ENCODE data around the gene MOGAT3. TPM values are rescaled to one million over a fixed set of nuclear protein-coding genes. Genes with fewer than 3 reads are reported as not detected.
A peak's percentile ranks its signal among the peaks of the same experiment; 100 is the strongest.

The MOGAT3 gene
- total and polyA plus RNA-seq, 9 of the 15 experiments (the other 6 are each of a cell fraction or from before 2014, with no cell fraction given), result 0.07 to 0.17 (median 0.13) TPM; not detected in 6

DNA sequence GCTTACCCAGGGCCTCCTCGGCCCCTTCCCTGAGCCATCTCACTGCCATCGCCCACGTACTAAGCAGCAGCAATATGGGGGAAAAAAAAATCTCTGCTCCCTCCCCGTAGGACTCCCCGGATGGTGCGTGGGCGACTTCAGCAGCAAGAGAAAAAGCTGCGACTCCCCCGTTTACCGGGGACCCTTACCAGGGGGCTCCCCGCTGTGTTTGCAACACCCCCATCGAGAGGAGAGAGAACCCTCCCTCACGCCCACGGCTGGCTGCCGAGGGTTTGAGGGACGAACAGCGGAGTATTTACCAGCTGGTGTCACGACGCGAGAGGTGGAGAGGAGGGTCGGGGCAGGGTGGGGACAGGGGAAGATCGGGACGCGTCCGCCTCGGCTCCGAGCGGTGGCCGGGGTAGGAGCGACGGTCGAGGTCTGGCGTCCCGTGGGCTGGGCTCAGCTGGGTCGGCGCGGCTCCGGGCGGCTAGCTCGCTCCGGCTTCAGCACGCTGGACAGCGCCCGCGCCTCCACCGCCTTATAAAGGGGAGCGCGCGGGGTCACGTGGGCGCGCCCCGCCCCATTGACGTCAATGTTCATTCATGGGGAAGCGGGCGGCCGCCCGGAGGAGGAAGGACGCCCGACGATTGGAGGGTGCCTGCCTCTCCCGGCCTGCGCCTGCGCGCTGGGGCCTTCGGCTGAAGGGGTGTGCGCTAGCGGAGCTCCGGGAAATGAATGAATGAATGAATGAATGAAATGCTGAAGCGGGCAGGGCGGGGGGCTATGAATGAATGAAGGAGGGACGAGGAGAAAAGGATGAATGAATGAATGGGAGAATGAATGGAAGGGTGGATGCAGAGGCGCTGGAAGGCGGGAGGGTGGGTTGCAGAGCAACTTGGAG, 35.5 kb downstream of the MOGAT3 start, which contains the start of gene VGF (continued):
- no peak for TF ChIP-seq MTA1 (IDR thresholded peaks at IDR 0.05; ENCODE audit: borderline replicate concordance)
- TF ChIP-seq THAP12 (CRISPR knock-in tag; IDR thresholded peaks at IDR 0.05), result no peak
- peak; percentile 49; the same call in 1 of the 2 replicates for TF ChIP-seq ZNF175 (CRISPR knock-in tag; IDR thresholded peaks at IDR 0.05; ENCODE audit: low read depth)
- peak; percentile 98 for TF ChIP-seq ZNF232 (CRISPR knock-in tag; IDR thresholded peaks at IDR 0.05)
- TF ChIP-seq FOXA1 (IDR thresholded peaks at IDR 0.05; ENCODE audit: borderline replicate concordance), result no peak
- peak; percentile 79 for TF ChIP-seq SAP30 (IDR thresholded peaks at IDR 0.05; ENCODE audit: borderline replicate concordance, insufficient read depth, low read depth, low read length, poor library complexity, severe bottlenecking)
- TF ChIP-seq ZNF146 (CRISPR knock-in tag; IDR thresholded peaks at IDR 0.05; ENCODE audit: unreplicated experiment), result peak; percentile 43
- TF ChIP-seq RFX7 (CRISPR knock-in tag; IDR thresholded peaks at IDR 0.05), result no peak
- no peak for TF ChIP-seq ZNF184 (CRISPR knock-in tag; IDR thresholded peaks at IDR 0.05)
- TF ChIP-seq ZBTB12 (CRISPR knock-in tag; IDR thresholded peaks at IDR 0.05), result peak; percentile 73
- peak; percentile 53; the same call in 1 of the 2 replicates for TF ChIP-seq ELF1 (tag; IDR thresholded peaks at IDR 0.05)
- TF ChIP-seq HINFP (tag; conservative IDR thresholded peaks at IDR 0.05; ENCODE audit: low read depth), result no peak
- TF ChIP-seq CC2D1A (IDR thresholded peaks at IDR 0.05), result no peak
- TF ChIP-seq RBFOX2 (IDR thresholded peaks at IDR 0.05; ENCODE audit: low read depth, low read length), result peak; percentile 50
- peak; percentile 80 for TF ChIP-seq EGR1 (conservative IDR thresholded peaks at IDR 0.05)
- TF ChIP-seq KDM4B (IDR thresholded peaks at IDR 0.05; ENCODE audit: borderline replicate concordance in 2 of 2, low read depth in 1 of 2), result 0 out of 4 replicates have a peak, but pooled peaks of 1 of the 2 experiments have one; percentile 55
- TF ChIP-seq POLR2G (IDR thresholded peaks at IDR 0.05; ENCODE audit: low read depth, low read length), result peak; percentile 47; the same call in 1 of the 2 replicates
- TF ChIP-seq BCOR (IDR thresholded peaks at IDR 0.05), result peak; percentile 22; the same call in 1 of the 2 replicates
- peak; percentile 19; the same call in 1 of the 2 replicates for TF ChIP-seq ESRRA (IDR thresholded peaks at IDR 0.05; ENCODE audit: borderline replicate concordance, low read depth)
- TF ChIP-seq, protein P1, sequence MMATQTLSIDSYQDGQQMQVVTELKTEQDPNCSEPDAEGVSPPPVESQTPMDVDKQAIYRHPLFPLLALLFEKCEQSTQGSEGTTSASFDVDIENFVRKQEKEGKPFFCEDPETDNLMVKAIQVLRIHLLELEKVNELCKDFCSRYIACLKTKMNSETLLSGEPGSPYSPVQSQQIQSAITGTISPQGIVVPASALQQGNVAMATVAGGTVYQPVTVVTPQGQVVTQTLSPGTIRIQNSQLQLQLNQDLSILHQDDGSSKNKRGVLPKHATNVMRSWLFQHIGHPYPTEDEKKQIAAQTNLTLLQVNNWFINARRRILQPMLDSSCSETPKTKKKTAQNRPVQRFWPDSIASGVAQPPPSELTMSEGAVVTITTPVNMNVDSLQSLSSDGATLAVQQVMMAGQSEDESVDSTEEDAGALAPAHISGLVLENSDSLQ (IDR thresholded peaks at IDR 0.05), result peak; percentile 56
- TF ChIP-seq EP400 (IDR thresholded peaks at IDR 0.05), result no peak
- TF ChIP-seq MEIS2 (IDR thresholded peaks at IDR 0.05; ENCODE audit: partially characterized antibody), result peak; percentile 90

All from K562 (cell line).